ENCODE results near the gene VPS13D.
"Not testable (repeated sequence)": the region's sequence is repeated elsewhere in the genome, so short reads cannot be mapped to it uniquely, and the experiment has no call there.

Gene VPS13D

DNA sequence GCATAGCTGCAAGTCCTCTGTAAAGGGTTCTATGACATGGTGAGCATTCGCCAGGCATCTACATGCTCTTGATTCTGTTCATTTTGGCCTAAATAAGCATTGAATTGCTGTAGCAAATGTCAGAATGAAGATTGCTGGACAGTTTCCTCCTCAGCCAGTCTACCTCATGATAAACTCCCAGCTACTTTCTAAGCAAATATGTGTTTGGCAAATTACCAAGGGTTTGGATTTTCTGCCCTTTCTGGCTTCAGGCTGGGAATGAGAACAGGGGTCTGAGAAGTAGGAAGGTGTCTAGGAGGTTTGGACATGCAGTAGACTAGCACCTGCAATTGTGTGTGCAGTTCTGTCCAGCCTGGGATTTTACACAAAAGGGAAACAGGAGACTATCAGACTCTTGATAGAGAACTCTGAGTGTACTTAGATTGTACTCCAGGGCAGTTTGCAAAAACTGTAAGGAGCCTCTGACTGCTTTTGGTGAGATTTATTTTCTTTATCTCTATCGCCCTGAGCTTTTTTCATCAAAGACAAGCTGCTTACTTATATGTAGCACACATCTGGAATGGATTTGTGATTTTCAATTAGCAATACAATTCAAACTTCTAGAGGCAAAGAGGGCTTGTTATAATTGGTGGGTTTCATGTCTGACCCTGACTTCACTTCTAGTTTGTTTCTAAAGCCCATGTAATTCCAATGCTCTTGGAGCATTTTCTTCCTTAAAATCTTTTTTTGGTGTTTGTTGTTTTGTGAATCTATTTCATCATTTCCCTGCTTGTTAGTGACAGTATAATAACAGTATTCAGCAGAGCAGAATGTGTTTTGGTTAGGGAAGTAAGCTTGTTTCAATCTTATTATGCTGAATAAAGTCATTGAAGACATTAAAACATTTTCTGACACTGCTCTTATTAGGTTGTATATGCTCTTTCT, 150.8 kb downstream of the VPS13D start:
- DNase-seq: no peak

DNA sequence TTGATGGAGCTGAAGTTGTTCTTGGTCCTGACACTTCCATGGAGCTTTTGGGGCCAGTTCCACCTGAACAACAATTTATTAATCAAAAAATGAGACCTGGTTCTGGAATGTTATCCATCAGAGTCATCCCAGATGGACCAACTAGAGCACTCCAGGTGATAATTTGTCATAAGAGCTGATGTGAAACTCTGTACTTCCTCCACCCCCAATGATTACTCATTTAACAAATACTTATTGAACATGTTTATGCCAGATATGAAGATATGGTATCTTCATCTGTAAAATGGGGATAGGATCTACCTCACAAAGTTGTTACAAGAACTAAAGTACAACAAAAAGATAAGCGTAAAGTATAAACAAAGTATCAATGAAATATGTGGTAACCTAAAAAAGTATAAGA, 153.2 kb downstream of the VPS13D start:
- DNase-seq: no peak

DNA sequence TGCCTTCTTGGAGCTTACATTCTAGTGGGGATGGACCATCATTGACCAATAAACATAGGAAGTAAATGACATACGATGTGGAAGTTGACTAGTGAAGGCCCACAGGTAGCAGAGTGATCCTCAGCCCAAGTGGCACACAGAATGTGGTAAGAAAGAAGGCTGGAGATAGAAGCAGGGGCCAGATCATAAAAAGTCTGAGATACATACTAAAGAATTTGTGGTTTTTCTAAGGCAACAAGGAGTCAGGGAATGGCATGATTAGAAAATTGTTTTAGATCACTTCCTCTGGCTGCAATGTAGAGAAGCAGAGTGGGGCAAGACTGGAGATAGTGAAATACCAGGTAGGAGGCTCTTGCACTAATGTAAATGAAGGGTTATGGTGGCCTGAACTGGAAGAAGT, 154.0 kb downstream of the VPS13D start:
- DNase-seq: no peak

- DNase-seq: no peak
Observed at GRCh38 chr1:12384836-12385456, 155.1 kb downstream of the VPS13D start.

GRCh38 chr1:12386130-12386529, 156.3 kb downstream of the VPS13D start:
- DNase-seq: no peak

DNA sequence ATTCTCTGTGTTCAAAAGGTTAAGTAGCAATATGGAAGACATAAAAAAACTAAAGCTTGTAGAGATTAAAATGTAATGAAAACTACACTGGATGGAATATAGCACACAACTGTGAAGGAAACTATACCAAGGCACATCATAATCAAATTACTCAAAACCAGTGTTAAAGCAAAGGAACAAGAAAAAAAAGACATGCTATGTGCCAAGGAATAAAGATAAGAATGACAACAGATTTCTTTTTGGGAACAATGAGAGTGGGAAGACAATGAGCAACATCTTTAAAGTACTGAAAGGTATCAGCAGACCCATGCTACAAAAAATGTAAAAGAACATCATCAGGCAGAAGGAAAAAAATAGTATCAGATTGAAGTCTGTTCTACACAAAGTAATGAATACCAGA, 157.8 kb downstream of the VPS13D start:
- DNase-seq: no peak

DNA sequence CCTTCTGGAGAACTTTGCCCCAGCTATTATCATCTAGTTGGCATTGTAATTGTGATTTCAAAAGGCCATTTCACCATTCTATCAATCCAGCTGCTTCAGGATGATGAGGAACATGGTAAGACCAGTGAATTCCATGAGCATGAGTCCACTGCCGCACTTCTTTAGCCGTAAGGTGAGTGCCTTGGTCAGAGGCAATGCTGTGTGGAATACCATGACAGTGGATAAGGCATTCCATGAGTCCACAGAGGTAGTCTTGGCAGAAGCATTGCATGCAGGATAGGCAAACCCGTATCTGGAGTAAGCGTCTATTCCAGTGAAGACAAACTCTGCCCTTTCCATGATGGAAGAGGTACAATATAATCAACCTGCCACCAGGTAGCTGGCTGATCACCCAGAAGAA, 160.5 kb downstream of the VPS13D start:
- not testable (repeated sequence) for DNase-seq

GRCh38 chr1:12397462-12398450, 167.9 kb downstream of the VPS13D start:
- DNase-seq: no peak

DNA sequence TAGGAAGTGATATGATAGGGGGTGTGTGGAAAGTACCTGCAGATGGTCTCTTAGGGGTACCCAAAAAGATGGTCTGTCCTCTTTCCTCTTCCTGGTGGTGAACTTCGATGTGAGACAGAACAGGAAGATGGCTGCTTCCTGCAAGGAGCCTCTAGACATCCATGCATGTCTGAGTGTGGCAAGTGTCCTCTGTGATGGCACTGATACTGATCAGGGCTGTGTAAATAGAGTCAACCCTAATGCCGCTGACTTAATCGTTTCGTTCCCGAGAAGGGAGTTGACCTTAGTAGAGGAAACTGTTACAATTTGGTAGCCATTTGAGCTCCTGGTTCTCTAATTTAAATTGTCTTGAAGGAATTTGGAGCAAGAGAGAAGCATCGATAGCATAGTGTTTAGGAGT, 168.6 kb downstream of the VPS13D start:
- no peak for DNase-seq

GRCh38 chr1:12400027-12400693, 170.3 kb downstream of the VPS13D start:
- DNase-seq: no peak

GRCh38 chr1:12402159-12402673, 172.4 kb downstream of the VPS13D start:
- DNase-seq: no peak

DNA sequence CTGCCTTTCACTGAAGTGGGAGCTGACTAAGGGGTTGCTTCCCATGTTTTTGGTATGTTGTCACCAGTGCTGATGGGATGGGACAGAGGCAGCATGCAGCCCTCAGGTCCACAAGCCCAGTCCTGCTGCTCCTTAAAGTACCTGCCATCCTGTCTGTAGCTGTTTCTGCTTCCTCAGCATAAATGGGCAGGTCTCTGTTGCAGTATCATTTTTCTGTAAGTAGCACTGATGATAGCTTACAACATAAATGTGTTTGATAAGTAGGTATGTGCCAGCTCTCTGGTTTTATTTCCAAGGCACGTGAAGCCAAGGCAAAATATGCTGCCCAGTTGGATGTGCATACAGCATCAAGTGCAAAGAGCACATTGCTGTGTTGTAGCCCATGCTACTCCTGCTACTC, 173.0 kb downstream of the VPS13D start:
- no peak for DNase-seq

DNA sequence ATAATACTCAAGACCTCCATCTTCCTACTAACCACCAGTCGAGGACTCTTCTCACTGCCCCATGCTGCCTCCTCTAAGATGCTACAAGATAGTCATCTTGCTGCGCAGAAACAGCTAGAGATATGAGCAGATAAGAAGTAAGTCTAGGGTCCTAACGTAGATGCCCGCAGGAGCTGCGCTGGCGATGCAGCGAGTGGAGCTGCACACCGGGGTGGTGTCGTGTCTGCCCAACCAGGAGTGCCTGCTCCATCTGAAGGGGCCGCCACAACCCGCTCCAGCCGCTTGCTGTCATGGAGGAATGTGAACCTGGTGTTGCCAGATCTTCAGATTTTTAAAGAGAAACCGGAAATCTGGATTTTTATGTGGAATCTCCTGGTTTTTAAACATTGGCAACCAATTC, 175.1 kb downstream of the VPS13D start:
- no peak for DNase-seq

GRCh38 chr1:12405325-12406210, 175.7 kb downstream of the VPS13D start:
- DNase-seq: no peak

- DNase-seq: no peak
Observed at GRCh38 chr1:12406211-12407021, 176.6 kb downstream of the VPS13D start.

GRCh38 chr1:12407050-12407961, 177.5 kb downstream of the VPS13D start:
- no peak for DNase-seq

DNA sequence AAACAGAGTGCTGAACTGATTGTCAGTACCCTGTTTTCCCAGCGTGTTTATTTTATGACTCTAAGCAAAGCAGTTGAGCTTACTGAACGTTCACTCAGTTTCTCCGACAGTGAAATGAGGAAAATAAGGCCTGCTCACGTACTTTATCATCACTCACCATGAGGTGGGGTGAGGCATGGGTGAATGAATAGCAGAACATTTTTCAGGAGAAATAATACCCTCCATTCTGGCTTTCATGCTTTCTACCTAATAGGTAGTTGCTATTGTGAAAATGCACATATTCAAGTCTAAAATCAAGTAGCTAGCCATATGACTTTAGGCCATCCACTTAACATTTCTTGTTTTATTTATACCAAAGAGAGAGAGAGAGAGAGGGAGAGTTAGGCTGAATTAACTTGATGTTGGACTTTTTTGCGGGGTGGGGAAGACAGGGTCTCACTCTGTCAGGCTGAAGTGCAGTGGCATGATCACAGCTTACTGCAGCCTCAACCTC, 178.2 kb downstream of the VPS13D start:
- no peak for DNase-seq

DNA sequence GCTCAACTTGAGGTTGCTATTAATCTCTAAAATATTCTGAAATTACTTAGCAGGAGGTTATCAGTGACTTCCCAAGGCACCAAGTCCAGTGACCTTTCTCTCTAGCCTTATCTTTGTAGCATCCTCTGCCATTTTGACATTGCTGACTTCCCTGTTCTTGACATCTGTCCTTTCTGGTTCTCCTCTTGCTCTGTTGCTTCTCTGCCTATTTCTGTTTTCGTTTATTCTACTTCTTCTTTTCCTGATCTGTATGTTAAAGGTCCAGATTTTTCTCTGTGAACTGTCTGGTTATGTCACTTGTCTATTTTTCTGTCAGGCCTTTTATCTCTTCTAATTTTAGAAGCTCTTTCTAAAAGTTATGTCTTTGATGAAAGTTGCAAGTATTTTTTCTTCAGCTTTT, 178.8 kb downstream of the VPS13D start:
- no peak for DNase-seq

- no peak for DNase-seq
Observed at GRCh38 chr1:12409681-12410080, 179.9 kb downstream of the VPS13D start.

All from NCI-H2171 (cell line).